ENCODE results near the gene UBR1.

DNA sequence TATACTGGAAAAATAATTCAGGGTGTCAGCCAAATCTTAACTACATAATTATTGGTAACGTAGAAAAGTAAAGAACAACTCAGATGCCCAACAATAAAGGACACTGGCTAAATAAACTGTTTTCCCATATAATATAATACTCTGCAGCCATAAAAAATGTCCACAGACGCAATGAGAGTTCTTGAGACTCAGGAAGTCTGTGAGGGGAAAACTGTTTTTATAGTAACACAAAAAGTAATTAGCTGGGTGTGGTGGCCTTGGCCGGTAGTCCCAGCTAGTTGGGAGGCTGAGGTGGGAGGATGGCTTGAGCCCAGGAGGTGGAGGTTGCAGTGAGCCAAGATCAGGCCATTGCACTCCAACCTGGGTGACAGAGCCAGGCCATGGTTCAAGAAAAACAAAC, 5.5 kb upstream of the UBR1 start:
- TF ChIP-seq NFIC (IDR thresholded peaks at IDR 0.05) (no peak), EP300 (IDR thresholded peaks at IDR 0.05; ENCODE audit: borderline replicate concordance) (no peak), CREB1 (IDR thresholded peaks at IDR 0.05; ENCODE audit: low read depth) (no peak), CEBPB (IDR thresholded peaks at IDR 0.05) (no peak), YY1 (IDR thresholded peaks at IDR 0.05; ENCODE audit: low read depth) (no peak), TAF1 (IDR thresholded peaks at IDR 0.05; ENCODE audit: low read depth) (no peak), RAD21 (IDR thresholded peaks at IDR 0.05; ENCODE audit: low read depth) (no peak), FOXM1 (IDR thresholded peaks at IDR 0.05; ENCODE audit: borderline replicate concordance, low read depth) (no peak), EGR1 (IDR thresholded peaks at IDR 0.05) (no peak), ZBTB7A (IDR thresholded peaks at IDR 0.05; ENCODE audit: low read depth) (no peak), TCF12 (IDR thresholded peaks at IDR 0.05; ENCODE audit: low read depth) (no peak)
- TF ChIP-seq, protein P1, sequence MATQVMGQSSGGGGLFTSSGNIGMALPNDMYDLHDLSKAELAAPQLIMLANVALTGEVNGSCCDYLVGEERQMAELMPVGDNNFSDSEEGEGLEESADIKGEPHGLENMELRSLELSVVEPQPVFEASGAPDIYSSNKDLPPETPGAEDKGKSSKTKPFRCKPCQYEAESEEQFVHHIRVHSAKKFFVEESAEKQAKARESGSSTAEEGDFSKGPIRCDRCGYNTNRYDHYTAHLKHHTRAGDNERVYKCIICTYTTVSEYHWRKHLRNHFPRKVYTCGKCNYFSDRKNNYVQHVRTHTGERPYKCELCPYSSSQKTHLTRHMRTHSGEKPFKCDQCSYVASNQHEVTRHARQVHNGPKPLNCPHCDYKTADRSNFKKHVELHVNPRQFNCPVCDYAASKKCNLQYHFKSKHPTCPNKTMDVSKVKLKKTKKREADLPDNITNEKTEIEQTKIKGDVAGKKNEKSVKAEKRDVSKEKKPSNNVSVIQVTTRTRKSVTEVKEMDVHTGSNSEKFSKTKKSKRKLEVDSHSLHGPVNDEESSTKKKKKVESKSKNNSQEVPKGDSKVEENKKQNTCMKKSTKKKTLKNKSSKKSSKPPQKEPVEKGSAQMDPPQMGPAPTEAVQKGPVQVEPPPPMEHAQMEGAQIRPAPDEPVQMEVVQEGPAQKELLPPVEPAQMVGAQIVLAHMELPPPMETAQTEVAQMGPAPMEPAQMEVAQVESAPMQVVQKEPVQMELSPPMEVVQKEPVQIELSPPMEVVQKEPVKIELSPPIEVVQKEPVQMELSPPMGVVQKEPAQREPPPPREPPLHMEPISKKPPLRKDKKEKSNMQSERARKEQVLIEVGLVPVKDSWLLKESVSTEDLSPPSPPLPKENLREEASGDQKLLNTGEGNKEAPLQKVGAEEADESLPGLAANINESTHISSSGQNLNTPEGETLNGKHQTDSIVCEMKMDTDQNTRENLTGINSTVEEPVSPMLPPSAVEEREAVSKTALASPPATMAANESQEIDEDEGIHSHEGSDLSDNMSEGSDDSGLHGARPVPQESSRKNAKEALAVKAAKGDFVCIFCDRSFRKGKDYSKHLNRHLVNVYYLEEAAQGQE (IDR thresholded peaks at IDR 0.05; ENCODE audit: low read depth), result no peak

Data from Ishikawa (cell line).